HepG2 (cell line): ENCODE results near the gene DERL2. TPM values are rescaled to one million over a fixed set of nuclear protein-coding genes. Genes with fewer than 3 reads are reported as not detected.
A peak's percentile ranks its signal among the peaks of the same experiment; 100 is the strongest.

Experiments used
- ATF6 ChIP-seq: sonication (generic); formaldehyde crosslinking; conservative IDR thresholded peaks from 2 replicates; pipeline ENCODE4 v1.4.0; 2020; ENCODE audit warnings: missing genetic modification reagents
- BATF2 ChIP-seq: sonication (generic); formaldehyde crosslinking; IDR thresholded peaks from 2 replicates; pipeline ENCODE4 v1.8.0; 2022; ENCODE audit warnings: mild to moderate bottlenecking, missing genetic modification reagents, moderate library complexity
- CEBPZ ChIP-seq: IDR thresholded peaks from 2 replicates; pipeline ENCODE4 v1.6.1; 2012; ENCODE audit warnings: low read length, improper control_type of control experiment
- E2F2 ChIP-seq: sonication (generic); formaldehyde crosslinking; IDR thresholded peaks from 2 replicates; pipeline ENCODE4 v1.4.0; 2020; ENCODE audit warnings: missing genetic modification reagents, borderline replicate concordance
- EZH2 ChIP-seq: conservative IDR thresholded peaks from 2 replicates; pipeline ENCODE4 v1.6.1; 2012; ENCODE audit warnings: mild to moderate bottlenecking, low read depth, low read length, moderate library complexity
- GTF2F1 ChIP-seq: fragments of 150-350 bp; IDR thresholded peaks from 2 replicates; pipeline ENCODE4 v1.6.1; 2014; ENCODE audit warnings: low read length
- NONO ChIP-seq, 2 experiments: fragments of 450-650 bp in 1 of 2; sonication (generic) in 1 of 2; formaldehyde crosslinking in 1 of 2; IDR thresholded peaks in 1 of 2; conservative IDR thresholded peaks in 1 of 2; 2 replicates each; pipeline versions ENCODE4 v1.6.1 to v1.8.0; 2017 to 2022; ENCODE audit warnings: mild to moderate bottlenecking in 1 of 2, missing genetic modification reagents in 1 of 2, moderate library complexity in 1 of 2
- PRDM4 ChIP-seq: sonication (generic); formaldehyde crosslinking; IDR thresholded peaks from 2 replicates; pipeline ENCODE4 v1.9.0; 2021; ENCODE audit warnings: missing genetic modification reagents, borderline replicate concordance
- PRPF4 ChIP-seq: fragments of 200-400 bp; formaldehyde crosslinking; IDR thresholded peaks from 2 replicates; pipeline ENCODE4 v1.6.1; 2016; ENCODE audit warnings: low read length, low read depth; ENCODE audit not compliant: poor library complexity, severe bottlenecking
- SMARCC2 ChIP-seq: fragments of 450-650 bp; IDR thresholded peaks from 2 replicates; pipeline ENCODE4 v1.6.1; 2017; ENCODE audit warnings: antibody characterized with exemption, mild to moderate bottlenecking
- TFDP1 ChIP-seq: IDR thresholded peaks from 2 replicates; pipeline ENCODE4 v1.6.1; 2016; ENCODE audit warnings: missing compliant biosample characterization, missing genetic modification reagents, borderline replicate concordance
- ZBTB1 ChIP-seq: sonication (generic); formaldehyde crosslinking; IDR thresholded peaks from 2 replicates; pipeline ENCODE4 v1.4.0; 2020; ENCODE audit warnings: missing genetic modification reagents, borderline replicate concordance
- ZNF205 ChIP-seq: IDR thresholded peaks from 2 replicates; pipeline ENCODE4 v1.6.1; 2018; ENCODE audit warnings: missing biosample characterization, missing genetic modification reagents
- ZNF224 ChIP-seq: sonication (generic); formaldehyde crosslinking; IDR thresholded peaks from 2 replicates; pipeline ENCODE4 v1.5.0; 2020; ENCODE audit warnings: mild to moderate bottlenecking, missing genetic modification reagents
- ZNF225 ChIP-seq: sonication (generic); formaldehyde crosslinking; IDR thresholded peaks from 2 replicates; pipeline ENCODE4 v1.4.0; 2020; ENCODE audit warnings: mild to moderate bottlenecking, missing genetic modification reagents
- ZNF790 ChIP-seq: sonication (generic); formaldehyde crosslinking; IDR thresholded peaks from 2 replicates; pipeline ENCODE4 v1.8.0; 2022; ENCODE audit warnings: missing genetic modification reagents, mild to moderate bottlenecking, borderline replicate concordance
- polyA plus RNA-seq, 8 experiments: library from polyadenylated mRNA; depleted of rRNA in 3 of 8; stranded (reverse) in 7 of 8; unstranded in 1 of 8; fragments of >200 nt; fragmentation: Illumina TruSeq in 4 of 8; extraction: Trizol in 4 of 8; gene quantifications; 2 replicates each; pipeline versions ENCODE4 v1.2.1 to v1.2.3, GENCODE V29; 2011 to 2016; ENCODE audit warnings: low read depth in 4 of 8, missing spikeins in 1 of 8, mixed read lengths in 1 of 8; ENCODE audit not compliant: insufficient read depth in 1 of 8
- total RNA-seq, 5 experiments: library from RNA; depleted of rRNA; stranded (reverse); fragments of >200 nt; fragmentation: Illumina TruSeq; extraction: Trizol; gene quantifications; 2 replicates each; pipeline ENCODE4 v1.2.3, GENCODE V29; 2016; ENCODE audit warnings: low read depth in 1 of 5

DERL2 gene
- total and polyA plus RNA-seq, 2 of the 13 experiments (the other 11 are each of a cell fraction or from before 2014, with no cell fraction given) = 59.3 to 65.2 TPM

GRCh38 chr17:5516060-5516792 is 30.2 kb upstream of the DERL2 start (continued):
- TF ChIP-seq E2F2 (CRISPR knock-in tag) (no peak), EZH2 (no peak), BATF2 (CRISPR knock-in tag) (no peak), PRDM4 (CRISPR knock-in tag) (no peak), ZNF205 (CRISPR knock-in tag) (peak; percentile 24; the same call in 1 of the 2 replicates), ZBTB1 (no peak), SMARCC2 (no peak), NONO (IDR thresholded peaks at IDR 0.05) (no peak), NONO (CRISPR knock-in tag; conservative IDR thresholded peaks at IDR 0.05) (no peak), PRPF4 (no peak), ZNF790 (no peak), ATF6 (CRISPR knock-in tag) (no peak), GTF2F1 (no peak), ZNF224 (CRISPR knock-in tag) (no peak), ZNF225 (CRISPR knock-in tag) (no peak), CEBPZ (no peak), TFDP1 (peak; percentile 19; the same call in 1 of the 2 replicates)
